Measurements from ENCODE around the gene TDRD3.

The TDRD3 gene

GRCh38 chr13:60379837-60380565 lies 17.0 kb upstream of the TDRD3 start:
- H3K4me3 ChIP-seq (replicated peaks; ENCODE audit: low read depth, low read length) = no peak overlapping the region
- no peak for DNase-seq (ENCODE audit: low read depth)
- peak; percentile 3 for TF ChIP-seq CTCF (IDR thresholded peaks at IDR 0.05; ENCODE audit: low read length, missing control alignments)

GRCh38 chr13:60384911-60385310 lies 12.1 kb upstream of the TDRD3 start:
- no peak for DNase-seq (ENCODE audit: low read depth)
- TF ChIP-seq CTCF (IDR thresholded peaks at IDR 0.05; ENCODE audit: low read length, missing control alignments) = no peak
- no peak overlapping the region for H3K4me3 ChIP-seq (replicated peaks; ENCODE audit: low read depth, low read length)

DNA sequence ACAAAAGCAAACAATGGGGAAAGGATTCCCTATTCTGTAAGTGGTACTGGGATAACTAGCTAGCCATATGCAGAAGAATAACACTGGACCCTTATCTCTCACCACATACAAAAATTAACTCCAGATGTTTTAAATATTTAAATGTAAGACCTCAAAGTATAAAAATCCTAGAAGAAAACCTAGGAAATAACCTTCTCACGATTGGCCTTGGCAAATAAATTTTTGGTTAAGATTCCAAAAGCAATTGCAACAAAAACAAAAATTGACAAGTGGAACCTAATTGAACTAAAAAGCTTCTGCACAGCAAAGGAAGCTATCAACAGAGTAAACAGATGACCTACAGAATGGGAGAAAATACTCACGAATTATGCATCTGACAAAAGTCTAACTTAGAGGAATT lies 10.8 kb upstream of the TDRD3 start:
- DNase-seq (ENCODE audit: low read depth) = no peak

DNA sequence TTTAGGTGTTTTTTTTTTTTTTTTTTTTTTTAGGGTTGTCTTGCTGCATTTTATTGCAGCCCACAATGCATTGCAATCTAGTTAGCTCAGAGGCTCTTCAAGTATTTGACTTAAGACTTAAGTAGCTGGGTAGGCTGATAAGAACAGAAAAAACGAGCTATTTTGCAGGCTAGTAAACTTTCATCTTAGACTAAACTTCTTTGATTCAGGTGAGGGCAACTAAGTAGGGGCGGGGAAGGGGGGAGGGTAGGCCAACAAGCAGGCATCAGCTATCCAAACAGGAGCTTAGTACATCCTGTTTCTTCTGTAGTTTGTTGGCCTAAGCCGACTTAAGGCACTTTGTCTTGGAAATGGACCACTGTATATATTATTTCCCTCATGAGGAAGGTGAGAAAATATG lies 4.9 kb upstream of the TDRD3 start:
- no peak for DNase-seq (ENCODE audit: low read depth)
- no peak for TF ChIP-seq CTCF (IDR thresholded peaks at IDR 0.05; ENCODE audit: low read length, missing control alignments)
- H3K4me3 ChIP-seq (replicated peaks; ENCODE audit: low read depth, low read length) = no peak overlapping the region

More for the DNA sequence above, 10.8 kb upstream of the TDRD3 start:
- TF ChIP-seq CTCF (IDR thresholded peaks at IDR 0.05; ENCODE audit: low read length, missing control alignments) = no peak
- H3K4me3 ChIP-seq (replicated peaks; ENCODE audit: low read depth, low read length) = no peak overlapping the region

- peak overlapping the region; percentile 92 for H3K4me3 ChIP-seq (replicated peaks; ENCODE audit: low read depth, low read length)
- peak; percentile 91 for DNase-seq (ENCODE audit: low read depth)
- TF ChIP-seq CTCF (IDR thresholded peaks at IDR 0.05; ENCODE audit: low read length, missing control alignments) = no peak
Measured at GRCh38 chr13:60395971-60396782, 843 bp upstream of the TDRD3 start.

GRCh38 chr13:60397704-60398378 lies 821 bp downstream of the TDRD3 start:
- H3K4me3 ChIP-seq (replicated peaks; ENCODE audit: low read depth, low read length) = peak overlapping the region; percentile 92
- no peak for TF ChIP-seq CTCF (IDR thresholded peaks at IDR 0.05; ENCODE audit: low read length, missing control alignments)
- DNase-seq (ENCODE audit: low read depth) = peak; percentile 76

Data from fibroblast of pulmonary artery (primary cell).